ENCODE measurements around the gene SCGB3A1. TPM values are rescaled to one million over a fixed set of nuclear protein-coding genes. Genes with fewer than 3 reads are reported as not detected.

SCGB3A1 gene
- not detected in 2 replicates for total RNA-seq

- H3K9me3 Mint-ChIP-seq = no peaks in the 10 kb centered on the region
- no peak within 1 kb of the TSS for H3K4me3 Mint-ChIP-seq (ENCODE audit: low read depth)
- no peaks in the 10 kb centered on the region for H3K4me1 Mint-ChIP-seq (ENCODE audit: low read depth)
- no peaks in the 10 kb centered on the region for H3K36me3 Mint-ChIP-seq (ENCODE audit: low read depth)
- H3K27me3 Mint-ChIP-seq (ENCODE audit: low read depth) = peaks cover 41% of the 10 kb centered on the region
- intact Hi-C loops (cut with micrococcal nuclease) = no loop called here
- DNase-seq (ENCODE audit: low spot score) = no peak
- H3K27ac Mint-ChIP-seq = no peak within 1 kb of the TSS
These were observed at the start of gene SCGB3A1 for GRCh38 chr5:180591311-180591887. Gene SCGB3A1 (minus strand): TSS chr5:180591499. CDS start chr5:180591462, 37 bp downstream.

GRCh38 chr5:180640611-180640860 is 49.2 kb upstream of the SCGB3A1 start:
- DNase-seq (ENCODE audit: low spot score) = no peak
- peaks cover 2% of the 10 kb centered on the region for H3K27me3 Mint-ChIP-seq (ENCODE audit: low read depth)
- H3K36me3 Mint-ChIP-seq (ENCODE audit: low read depth) = no peaks in the 10 kb centered on the region
- H3K4me1 Mint-ChIP-seq (ENCODE audit: low read depth) = no peaks in the 10 kb centered on the region
- intact Hi-C loops (cut with micrococcal nuclease) = no loop called here
- H3K9me3 Mint-ChIP-seq = no peaks in the 10 kb centered on the region
- no peak overlapping the region for H3K4me3 Mint-ChIP-seq (ENCODE audit: low read depth)
- no peak overlapping the region for H3K27ac Mint-ChIP-seq

- H3K4me3 Mint-ChIP-seq (ENCODE audit: low read depth) = no peak overlapping the region
These were observed 48.7 kb upstream of the SCGB3A1 start for GRCh38 chr5:180639741-180640610.

GRCh38 chr5:180639287-180639686 is 48.0 kb upstream of the SCGB3A1 start:
- Mint-ChIP-seq H3K36me3 (ENCODE audit: low read depth) (no peaks in the 10 kb centered on the region), H3K4me3 (ENCODE audit: low read depth) (no peak overlapping the region), H3K4me1 (ENCODE audit: low read depth) (no peaks in the 10 kb centered on the region), H3K27me3 (ENCODE audit: low read depth) (no peaks in the 10 kb centered on the region), H3K9me3 (no peaks in the 10 kb centered on the region), H3K27ac (no peak overlapping the region)
- DNase-seq (ENCODE audit: low spot score) = no peak
- intact Hi-C loops (cut with micrococcal nuclease) = no loop called here

More at GRCh38 chr5:180639741-180640610, 48.7 kb upstream of the SCGB3A1 start:
- no peaks in the 10 kb centered on the region for H3K4me1 Mint-ChIP-seq (ENCODE audit: low read depth)
- no peak overlapping the region for H3K27ac Mint-ChIP-seq
- intact Hi-C loops (cut with micrococcal nuclease) = no loop called here
- no peaks in the 10 kb centered on the region for H3K36me3 Mint-ChIP-seq (ENCODE audit: low read depth)
- no peak for DNase-seq (ENCODE audit: low spot score)
- no peaks in the 10 kb centered on the region for H3K9me3 Mint-ChIP-seq
- H3K27me3 Mint-ChIP-seq (ENCODE audit: low read depth) = peaks cover under 1% of the 10 kb centered on the region

- DNase-seq (ENCODE audit: low spot score) = no peak
- Mint-ChIP-seq H3K4me3 (ENCODE audit: low read depth) (no peak overlapping the region), H3K27ac (no peak overlapping the region), H3K4me1 (ENCODE audit: low read depth) (no peaks in the 10 kb centered on the region), H3K9me3 (no peaks in the 10 kb centered on the region), H3K27me3 (ENCODE audit: low read depth) (no peaks in the 10 kb centered on the region), H3K36me3 (ENCODE audit: low read depth) (no peaks in the 10 kb centered on the region)
- intact Hi-C loops (cut with micrococcal nuclease) = no loop called here
These were observed 46.8 kb upstream of the SCGB3A1 start for GRCh38 chr5:180637962-180638680.

GRCh38 chr5:180636403-180637075 is 45.2 kb upstream of the SCGB3A1 start:
- Mint-ChIP-seq H3K27me3 (ENCODE audit: low read depth) (no peaks in the 10 kb centered on the region), H3K27ac (no peak overlapping the region), H3K9me3 (no peaks in the 10 kb centered on the region), H3K4me3 (ENCODE audit: low read depth) (no peak overlapping the region), H3K4me1 (ENCODE audit: low read depth) (no peaks in the 10 kb centered on the region), H3K36me3 (ENCODE audit: low read depth) (no peaks in the 10 kb centered on the region)
- intact Hi-C loops (cut with micrococcal nuclease) = no loop called here
- no peak for DNase-seq (ENCODE audit: low spot score)

- no peak overlapping the region for H3K27ac Mint-ChIP-seq
- no peaks in the 10 kb centered on the region for H3K36me3 Mint-ChIP-seq (ENCODE audit: low read depth)
- H3K4me3 Mint-ChIP-seq (ENCODE audit: low read depth) = no peak overlapping the region
- no peaks in the 10 kb centered on the region for H3K9me3 Mint-ChIP-seq
- H3K27me3 Mint-ChIP-seq (ENCODE audit: low read depth) = no peaks in the 10 kb centered on the region
- intact Hi-C loops (cut with micrococcal nuclease) = no loop called here
- no peak for DNase-seq (ENCODE audit: low spot score)
- H3K4me1 Mint-ChIP-seq (ENCODE audit: low read depth) = no peaks in the 10 kb centered on the region
These were observed 44.7 kb upstream of the SCGB3A1 start for GRCh38 chr5:180636016-180636402.

- no peak overlapping the region for H3K4me3 Mint-ChIP-seq (ENCODE audit: low read depth)
- H3K9me3 Mint-ChIP-seq = no peaks in the 10 kb centered on the region
These were observed 42.2 kb upstream of the SCGB3A1 start for GRCh38 chr5:180633283-180634177.

GRCh38 chr5:180632768-180633167 is 41.5 kb upstream of the SCGB3A1 start:
- Mint-ChIP-seq H3K27ac (no peak overlapping the region), H3K9me3 (no peaks in the 10 kb centered on the region), H3K36me3 (ENCODE audit: low read depth) (no peaks in the 10 kb centered on the region), H3K4me3 (ENCODE audit: low read depth) (no peak overlapping the region), H3K27me3 (ENCODE audit: low read depth) (no peaks in the 10 kb centered on the region), H3K4me1 (ENCODE audit: low read depth) (no peaks in the 10 kb centered on the region)
- no peak for DNase-seq (ENCODE audit: low spot score)
- intact Hi-C loops (cut with micrococcal nuclease) = no loop called here

More at GRCh38 chr5:180633283-180634177, 42.2 kb upstream of the SCGB3A1 start:
- H3K27ac Mint-ChIP-seq = no peak overlapping the region
- intact Hi-C loops (cut with micrococcal nuclease) = no loop called here
- DNase-seq (ENCODE audit: low spot score) = no peak
- H3K4me1 Mint-ChIP-seq (ENCODE audit: low read depth) = no peaks in the 10 kb centered on the region
- H3K36me3 Mint-ChIP-seq (ENCODE audit: low read depth) = no peaks in the 10 kb centered on the region
- no peaks in the 10 kb centered on the region for H3K27me3 Mint-ChIP-seq (ENCODE audit: low read depth)

GRCh38 chr5:180631549-180632383 is 40.5 kb upstream of the SCGB3A1 start:
- H3K4me3 Mint-ChIP-seq (ENCODE audit: low read depth) = no peak overlapping the region
- no peak for DNase-seq (ENCODE audit: low spot score)
- no peaks in the 10 kb centered on the region for H3K9me3 Mint-ChIP-seq
- no peak overlapping the region for H3K27ac Mint-ChIP-seq
- intact Hi-C loops (cut with micrococcal nuclease) = no loop called here
- no peaks in the 10 kb centered on the region for H3K4me1 Mint-ChIP-seq (ENCODE audit: low read depth)
- H3K27me3 Mint-ChIP-seq (ENCODE audit: low read depth) = no peaks in the 10 kb centered on the region
- no peaks in the 10 kb centered on the region for H3K36me3 Mint-ChIP-seq (ENCODE audit: low read depth)

- no peak overlapping the region for H3K4me3 Mint-ChIP-seq (ENCODE audit: low read depth)
These were observed 39.1 kb upstream of the SCGB3A1 start for GRCh38 chr5:180630426-180630825.

More at GRCh38 chr5:180630426-180630825, 39.1 kb upstream of the SCGB3A1 start:
- intact Hi-C loops (cut with micrococcal nuclease) = no loop called here
- Mint-ChIP-seq H3K4me1 (ENCODE audit: low read depth) (no peaks in the 10 kb centered on the region), H3K27me3 (ENCODE audit: low read depth) (no peaks in the 10 kb centered on the region), H3K9me3 (no peaks in the 10 kb centered on the region), H3K36me3 (ENCODE audit: low read depth) (no peaks in the 10 kb centered on the region), H3K27ac (no peak overlapping the region)
- no peak for DNase-seq (ENCODE audit: low spot score)
